Measurements from ENCODE around the gene MAP2K5. TPM values are rescaled to one million over a fixed set of nuclear protein-coding genes. Genes with fewer than 3 reads are reported as not detected.

The MAP2K5 gene
- total RNA-seq, 2 donors from 2014 or later: 20.0 to 23.9 TPM

GRCh38 chr15:67570875-67571647, 28.6 kb downstream of the MAP2K5 start:
- DNase-seq (ENCODE audit: low spot score in 2 of 2): no peak
- Mint-ChIP-seq H3K36me3 (peaks cover 0 to under 1% of the 10 kb centered on the region in 2 donors), H3K9me3 (no peaks in the 10 kb centered on the region), H3K27ac (no peak overlapping the region)
- no peak for ATAC-seq

GRCh38 chr15:67571648-67572415, 29.3 kb downstream of the MAP2K5 start:
- DNase-seq (ENCODE audit: low spot score in 2 of 2) (no peak), ATAC-seq (no peak)
- Mint-ChIP-seq H3K36me3 (no peaks in the 10 kb centered on the region), H3K27ac (no peak overlapping the region), H3K9me3 (no peaks in the 10 kb centered on the region)

- DNase-seq (ENCODE audit: low spot score in 2 of 2): no peak
- no peak for ATAC-seq
- Mint-ChIP-seq H3K27ac (no peak overlapping the region), H3K9me3 (no peaks in the 10 kb centered on the region), H3K36me3 (no peaks in the 10 kb centered on the region)
Measured at GRCh38 chr15:67573194-67573593, 30.7 kb downstream of the MAP2K5 start.

GRCh38 chr15:67575039-67575502, 32.6 kb downstream of the MAP2K5 start:
- Mint-ChIP-seq H3K36me3 (no peaks in the 10 kb centered on the region), H3K27ac (no peak overlapping the region), H3K9me3 (no peaks in the 10 kb centered on the region)
- ATAC-seq (no peak), DNase-seq (ENCODE audit: low spot score in 2 of 2) (no peak)

GRCh38 chr15:67578020-67578600, 35.6 kb downstream of the MAP2K5 start:
- Mint-ChIP-seq H3K9me3 (no peaks in the 10 kb centered on the region), H3K36me3 (no peaks in the 10 kb centered on the region), H3K27ac (no peak overlapping the region)
- no peak for ATAC-seq
- DNase-seq (ENCODE audit: low spot score in 2 of 2): no peak

- Mint-ChIP-seq H3K27ac (no peak overlapping the region), H3K36me3 (no peaks in the 10 kb centered on the region), H3K9me3 (no peaks in the 10 kb centered on the region)
- ATAC-seq (no peak), DNase-seq (ENCODE audit: low spot score in 2 of 2) (no peak)
Measured at GRCh38 chr15:67579164-67579563, 36.7 kb downstream of the MAP2K5 start.

- H3K27ac Mint-ChIP-seq: no peak overlapping the region
- H3K36me3 Mint-ChIP-seq: no peaks in the 10 kb centered on the region
- ATAC-seq (no peak), DNase-seq (ENCODE audit: low spot score in 2 of 2) (no peak)
- H3K9me3 Mint-ChIP-seq: no peaks in the 10 kb centered on the region
Measured at GRCh38 chr15:67579967-67580366, 37.5 kb downstream of the MAP2K5 start.

- Mint-ChIP-seq H3K9me3 (no peaks in the 10 kb centered on the region), H3K36me3 (peaks cover 0 to 9% of the 10 kb centered on the region in 2 donors), H3K27ac (no peak overlapping the region)
- ATAC-seq (no peak), DNase-seq (ENCODE audit: low spot score in 2 of 2) (no peak)
Measured at GRCh38 chr15:67584157-67584556, 41.7 kb downstream of the MAP2K5 start.

GRCh38 chr15:67585681-67586080, 43.2 kb downstream of the MAP2K5 start:
- DNase-seq (ENCODE audit: low spot score in 2 of 2): no peak
- Mint-ChIP-seq H3K27ac (no peak overlapping the region), H3K36me3 (peaks cover 0 to 9% of the 10 kb centered on the region in 2 donors), H3K9me3 (no peaks in the 10 kb centered on the region)
- ATAC-seq: no peak

GRCh38 chr15:67587331-67587730, 44.8 kb downstream of the MAP2K5 start:
- Mint-ChIP-seq H3K36me3 (peaks cover 0 to 9% of the 10 kb centered on the region in 2 donors), H3K27ac (no peak overlapping the region), H3K9me3 (no peaks in the 10 kb centered on the region)
- ATAC-seq (no peak), DNase-seq (ENCODE audit: low spot score in 2 of 2) (no peak)

- H3K27ac Mint-ChIP-seq: peak overlapping the region in 1 of 2 donors; percentile 75
- no peak for ATAC-seq
- no peak for DNase-seq (ENCODE audit: low spot score in 2 of 2)
- peaks cover 0 to 9% of the 10 kb centered on the region in 2 donors for H3K36me3 Mint-ChIP-seq
- no peaks in the 10 kb centered on the region for H3K9me3 Mint-ChIP-seq
Measured at GRCh38 chr15:67587754-67588153, 45.3 kb downstream of the MAP2K5 start.

- peaks cover 0 to 9% of the 10 kb centered on the region in 2 donors for H3K36me3 Mint-ChIP-seq
- ATAC-seq (no peak), DNase-seq (ENCODE audit: low spot score in 2 of 2) (no peak)
- H3K9me3 Mint-ChIP-seq: no peaks in the 10 kb centered on the region
- peak overlapping the region in 1 of 2 donors; percentile 11 for H3K27ac Mint-ChIP-seq
Measured at GRCh38 chr15:67590191-67590590, 47.7 kb downstream of the MAP2K5 start.

GRCh38 chr15:67592245-67592644, 49.7 kb downstream of the MAP2K5 start:
- no peaks in the 10 kb centered on the region for H3K9me3 Mint-ChIP-seq

GRCh38 chr15:67593562-67593961, 51.1 kb downstream of the MAP2K5 start:
- Mint-ChIP-seq H3K9me3 (no peaks in the 10 kb centered on the region), H3K36me3 (peaks cover 0 to 5% of the 10 kb centered on the region in 2 donors), H3K27ac (no peak overlapping the region)
- ATAC-seq (no peak), DNase-seq (ENCODE audit: low spot score in 2 of 2) (no peak)

More at GRCh38 chr15:67592245-67592644, 49.7 kb downstream of the MAP2K5 start:
- peaks cover 5 to 9% of the 10 kb centered on the region in 2 donors for H3K36me3 Mint-ChIP-seq
- no peak overlapping the region for H3K27ac Mint-ChIP-seq
- no peak for DNase-seq (ENCODE audit: low spot score in 2 of 2)
- no peak for ATAC-seq

- Mint-ChIP-seq H3K9me3 (no peaks in the 10 kb centered on the region), H3K27ac (no peak overlapping the region), H3K36me3 (peaks cover 0 to 5% of the 10 kb centered on the region in 2 donors)
- ATAC-seq (no peak), DNase-seq (ENCODE audit: low spot score in 2 of 2) (no peak)
Measured at GRCh38 chr15:67594770-67595169, 52.3 kb downstream of the MAP2K5 start.

GRCh38 chr15:67595572-67595971, 53.1 kb downstream of the MAP2K5 start:
- no peak for ATAC-seq
- Mint-ChIP-seq H3K36me3 (peaks cover 5% of the 10 kb centered on the region in 2 donors), H3K9me3 (no peaks in the 10 kb centered on the region), H3K27ac (no peak overlapping the region)
- DNase-seq (ENCODE audit: low spot score in 2 of 2): no peak

- Mint-ChIP-seq H3K36me3 (peaks cover 5 to 10% of the 10 kb centered on the region in 2 donors), H3K27ac (no peak overlapping the region), H3K9me3 (no peaks in the 10 kb centered on the region)
- ATAC-seq (no peak), DNase-seq (ENCODE audit: low spot score in 2 of 2) (no peak)
Measured at GRCh38 chr15:67601073-67601472, 58.6 kb downstream of the MAP2K5 start.

Data from activated naive CD4-positive, alpha-beta T cell treated with anti-CD3 and anti-CD28 coated beads, Interleukin-2, amount 50 U/mL, for 72 hours (primary cell).